HG03469 (cell line): ENCODE measurements around the gene KDM5C.

Experiments
- ATAC-seq: cut with Tn5 transposase; IDR thresholded peaks from one replicate; pipeline ENCODE4 v1.9.1; 2021; ENCODE audit warnings: mild to moderate bottlenecking, moderate library complexity, moderate number of reproducible peaks; ENCODE audit not compliant: unreplicated experiment

The KDM5C gene

GRCh38 chrX:53251307-53251706 is 26.3 kb upstream of the KDM5C start:
- ATAC-seq, result no peak

- no peak for ATAC-seq
Observed at GRCh38 chrX:53250556-53250955, 25.5 kb upstream of the KDM5C start.

GRCh38 chrX:53249408-53250042 is 24.5 kb upstream of the KDM5C start:
- no peak for ATAC-seq

- no peak for ATAC-seq
Observed at GRCh38 chrX:53247928-53248327, 22.9 kb upstream of the KDM5C start.

GRCh38 chrX:53246231-53246630 is 21.2 kb upstream of the KDM5C start:
- no peak for ATAC-seq

- no peak for ATAC-seq
Observed at GRCh38 chrX:53244610-53245009, 19.6 kb upstream of the KDM5C start.

- ATAC-seq, result no peak
Observed at GRCh38 chrX:53242310-53242709, 17.3 kb upstream of the KDM5C start.

- no peak for ATAC-seq
Observed at GRCh38 chrX:53241558-53241957, 16.6 kb upstream of the KDM5C start.

- no peak for ATAC-seq
Observed at GRCh38 chrX:53239474-53239873, 14.5 kb upstream of the KDM5C start.

GRCh38 chrX:53237056-53237455 is 12.0 kb upstream of the KDM5C start:
- no peak for ATAC-seq

GRCh38 chrX:53236025-53236679 is 11.1 kb upstream of the KDM5C start:
- no peak for ATAC-seq

GRCh38 chrX:53235566-53235965 is 10.6 kb upstream of the KDM5C start:
- ATAC-seq, result no peak

- no peak for ATAC-seq
Observed at GRCh38 chrX:53234484-53234883, 9.5 kb upstream of the KDM5C start.

- no peak for ATAC-seq
Observed at GRCh38 chrX:53233536-53233935, 8.5 kb upstream of the KDM5C start.

- no peak for ATAC-seq
Observed at GRCh38 chrX:53230116-53230515, 5.1 kb upstream of the KDM5C start.

GRCh38 chrX:53227224-53227765 is 2.3 kb upstream of the KDM5C start:
- no peak for ATAC-seq

GRCh38 chrX:53223955-53224859 is 800 bp downstream of the KDM5C start:
- no peak for ATAC-seq

GRCh38 chrX:53223068-53223693 is 1.8 kb downstream of the KDM5C start:
- no peak for ATAC-seq

- ATAC-seq, result no peak
Observed at GRCh38 chrX:53211391-53211978, 13.5 kb downstream of the KDM5C start.

- no peak for ATAC-seq
Observed at GRCh38 chrX:53196678-53197077, 28.3 kb downstream of the KDM5C start.

- no peak for ATAC-seq
Observed at GRCh38 chrX:53195401-53195800, 29.6 kb downstream of the KDM5C start.
